Astrocyte of the cerebellum (primary cell): ENCODE measurements around the gene ACOT13.
"Not testable (repeated sequence)": the region's sequence is repeated elsewhere in the genome, so short reads cannot be mapped to it uniquely, and the experiment has no call there.

Experiments
- DNase-seq: peaks from one replicate; pipeline ENCODE4 v3.0.0-alpha.2; 2011; ENCODE audit warnings: low read depth
- H3K4me3 ChIP-seq: 2 replicates; pipeline ENCODE4 v1.5.1; 2011; ENCODE audit warnings: mild to moderate bottlenecking, low read depth, low read length, moderate library complexity
- in situ Hi-C: cut with HindIII; loops from 2 replicates; pipeline ENCODE4 v1.10.0; 2017; ENCODE audit warnings: low sequenced_read_pairs
- TF ChIP-seq, protein P1 (sequence below): IDR thresholded peaks from 2 replicates; pipeline ENCODE4 v1.5.1; 2012; ENCODE audit warnings: low read length, low read depth, moderate library complexity, mild to moderate bottlenecking; ENCODE audit errors: missing control alignments

ACOT13 gene

DNA sequence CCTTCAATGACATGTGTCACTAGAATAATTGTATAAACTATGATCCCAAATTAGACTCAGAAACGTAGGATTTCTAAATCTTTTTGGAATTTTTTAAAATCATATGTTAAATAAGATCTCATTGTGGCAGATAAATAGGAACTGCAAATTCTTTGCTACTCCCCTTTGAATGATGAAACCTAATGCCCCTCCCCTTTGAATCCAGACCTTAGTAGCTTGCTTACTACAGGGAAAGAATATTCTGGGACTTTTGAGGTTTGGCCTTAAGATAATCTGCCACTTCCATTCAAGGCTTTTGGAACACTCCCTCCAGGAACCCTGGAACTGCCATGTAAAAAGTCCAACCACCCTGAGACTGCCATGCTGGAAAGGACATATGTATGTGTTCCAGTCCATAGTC, 7.3 kb upstream of the ACOT13 start:
- H3K4me3 ChIP-seq: no peak overlapping the region
- in situ Hi-C loops: no loop called here
- TF ChIP-seq, protein P1, sequence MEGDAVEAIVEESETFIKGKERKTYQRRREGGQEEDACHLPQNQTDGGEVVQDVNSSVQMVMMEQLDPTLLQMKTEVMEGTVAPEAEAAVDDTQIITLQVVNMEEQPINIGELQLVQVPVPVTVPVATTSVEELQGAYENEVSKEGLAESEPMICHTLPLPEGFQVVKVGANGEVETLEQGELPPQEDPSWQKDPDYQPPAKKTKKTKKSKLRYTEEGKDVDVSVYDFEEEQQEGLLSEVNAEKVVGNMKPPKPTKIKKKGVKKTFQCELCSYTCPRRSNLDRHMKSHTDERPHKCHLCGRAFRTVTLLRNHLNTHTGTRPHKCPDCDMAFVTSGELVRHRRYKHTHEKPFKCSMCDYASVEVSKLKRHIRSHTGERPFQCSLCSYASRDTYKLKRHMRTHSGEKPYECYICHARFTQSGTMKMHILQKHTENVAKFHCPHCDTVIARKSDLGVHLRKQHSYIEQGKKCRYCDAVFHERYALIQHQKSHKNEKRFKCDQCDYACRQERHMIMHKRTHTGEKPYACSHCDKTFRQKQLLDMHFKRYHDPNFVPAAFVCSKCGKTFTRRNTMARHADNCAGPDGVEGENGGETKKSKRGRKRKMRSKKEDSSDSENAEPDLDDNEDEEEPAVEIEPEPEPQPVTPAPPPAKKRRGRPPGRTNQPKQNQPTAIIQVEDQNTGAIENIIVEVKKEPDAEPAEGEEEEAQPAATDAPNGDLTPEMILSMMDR: no peak
- no peak for DNase-seq

DNA sequence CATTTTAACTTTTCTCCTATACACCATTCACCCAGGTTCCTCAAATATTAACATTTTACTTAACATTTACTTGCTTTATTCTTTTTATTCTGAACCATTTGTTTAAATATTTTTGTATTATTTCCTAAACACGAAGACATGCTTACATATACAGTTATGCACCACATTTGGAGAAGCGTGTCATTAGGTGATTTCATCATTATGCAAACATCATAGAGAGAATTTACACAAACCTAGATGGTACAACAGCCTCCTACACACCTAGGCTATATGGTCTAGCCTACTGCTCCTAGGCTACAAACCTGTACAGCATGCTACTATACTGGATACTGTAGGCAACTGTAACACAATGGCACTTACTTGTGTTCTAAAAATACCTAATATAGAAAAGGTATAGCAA, 6.8 kb upstream of the ACOT13 start:
- DNase-seq: no peak
- in situ Hi-C loops: no loop called here
- H3K4me3 ChIP-seq: no peak overlapping the region
- TF ChIP-seq, protein P1: no peak

DNA sequence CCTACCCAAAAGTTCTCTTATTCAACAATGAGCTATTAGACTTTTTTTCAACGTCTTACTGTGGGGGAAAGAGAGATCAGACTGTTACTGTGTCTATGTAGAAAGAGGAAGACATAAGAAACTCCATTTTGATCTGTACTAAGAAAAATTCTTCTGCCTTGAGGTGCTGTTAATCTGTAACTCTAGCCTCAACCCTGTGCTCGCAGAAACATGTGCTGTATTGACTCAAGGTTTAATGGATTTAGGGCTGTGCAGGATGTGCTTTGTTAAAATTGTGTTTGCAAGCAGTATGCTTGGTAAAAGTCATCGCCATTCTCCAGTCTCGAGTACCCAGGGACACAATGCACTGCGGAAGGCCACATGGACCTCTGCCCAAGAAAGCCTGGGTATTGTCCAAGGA, 5.1 kb upstream of the ACOT13 start:
- H3K4me3 ChIP-seq, DNase-seq, in situ Hi-C loops: not testable (repeated sequence)

DNA sequence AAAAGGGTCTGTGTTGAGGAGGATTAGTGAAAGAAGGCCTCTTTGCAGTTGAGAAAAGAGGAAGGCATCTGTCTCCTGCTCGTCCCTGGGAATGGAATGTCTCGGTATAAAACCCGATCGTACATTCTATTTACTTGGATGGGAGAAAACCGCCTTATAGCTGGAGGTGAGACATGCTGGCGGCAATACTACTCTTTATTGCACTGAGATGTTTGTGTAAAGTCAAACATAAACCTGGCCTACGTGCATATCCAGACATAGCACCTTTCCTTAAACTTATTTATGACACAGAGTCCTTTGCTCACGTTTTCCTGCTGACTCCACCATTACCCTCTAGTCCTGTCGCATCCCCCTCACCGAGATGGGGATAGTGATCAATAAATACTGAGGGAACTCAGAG, 4.6 kb upstream of the ACOT13 start:
- no peak for DNase-seq
- H3K4me3 ChIP-seq: no peak overlapping the region
- TF ChIP-seq, protein P1: no peak
- in situ Hi-C loops: no loop called here

DNA sequence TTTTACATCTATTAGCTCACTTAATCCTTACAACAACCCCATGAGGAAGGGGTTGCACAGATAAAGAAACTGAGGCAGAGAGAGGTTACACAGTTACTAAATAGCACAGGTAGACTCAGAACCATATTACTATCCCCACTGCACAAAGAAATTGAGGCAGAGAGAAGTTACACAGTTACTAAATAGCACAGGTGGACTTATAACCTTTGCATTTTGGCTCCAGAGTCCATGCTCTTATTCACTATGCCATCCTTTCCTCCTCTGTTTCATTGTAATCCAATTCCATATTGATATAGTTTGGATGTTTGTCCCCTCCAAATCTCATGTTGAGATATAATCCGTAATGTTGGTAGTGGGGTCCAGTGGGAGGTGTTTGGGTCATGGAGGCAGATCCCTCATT, 3.7 kb upstream of the ACOT13 start:
- no peak for DNase-seq
- TF ChIP-seq, protein P1: no peak
- in situ Hi-C loops: no loop called here
- no peak overlapping the region for H3K4me3 ChIP-seq

DNA sequence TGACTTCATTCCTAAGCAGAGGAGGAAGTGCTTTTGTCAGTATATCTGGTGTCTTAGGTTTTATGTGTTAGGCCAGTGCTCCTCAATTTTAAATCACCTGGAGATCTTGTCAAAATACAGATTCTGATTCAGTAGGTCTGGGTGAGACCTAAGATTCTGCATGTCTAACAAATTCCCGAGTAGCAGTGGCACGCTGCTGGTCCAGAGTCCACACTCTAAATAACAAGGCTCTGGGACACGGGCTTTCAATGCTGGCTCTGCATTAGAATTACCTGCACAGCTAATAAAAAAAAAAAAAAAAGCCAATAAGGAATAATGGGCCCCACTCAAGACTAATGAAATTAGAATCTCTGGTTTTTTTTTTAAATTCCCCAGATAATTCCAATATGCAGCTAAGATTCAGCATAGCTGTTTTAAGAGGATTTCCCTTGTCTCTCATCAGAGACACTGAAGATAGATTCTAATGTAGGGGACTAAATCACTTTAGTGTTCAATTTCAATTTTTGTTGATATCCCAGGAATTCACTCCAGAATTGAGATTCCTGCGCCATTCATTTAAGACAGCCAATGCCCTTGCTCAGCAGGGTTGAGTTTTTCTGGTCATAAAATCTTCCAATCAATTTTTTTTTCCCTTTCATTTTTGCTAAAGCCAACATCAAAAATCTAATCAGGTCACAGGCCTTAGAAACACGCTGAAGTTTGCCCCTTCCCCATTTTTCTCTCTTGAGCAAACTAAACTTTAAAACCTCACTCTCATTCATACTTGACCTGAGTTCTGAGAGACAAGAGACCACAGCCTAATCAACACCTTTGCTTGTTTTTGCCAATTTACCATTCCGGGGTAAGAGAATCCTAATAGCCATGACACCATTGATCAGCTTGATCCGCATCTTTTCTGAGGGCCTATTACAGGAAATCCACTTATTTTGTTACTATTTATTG, 2.6 kb upstream of the ACOT13 start:
- in situ Hi-C loops: no loop called here
- no peak for DNase-seq
- TF ChIP-seq, protein P1: no peak
- no peak overlapping the region for H3K4me3 ChIP-seq

DNA sequence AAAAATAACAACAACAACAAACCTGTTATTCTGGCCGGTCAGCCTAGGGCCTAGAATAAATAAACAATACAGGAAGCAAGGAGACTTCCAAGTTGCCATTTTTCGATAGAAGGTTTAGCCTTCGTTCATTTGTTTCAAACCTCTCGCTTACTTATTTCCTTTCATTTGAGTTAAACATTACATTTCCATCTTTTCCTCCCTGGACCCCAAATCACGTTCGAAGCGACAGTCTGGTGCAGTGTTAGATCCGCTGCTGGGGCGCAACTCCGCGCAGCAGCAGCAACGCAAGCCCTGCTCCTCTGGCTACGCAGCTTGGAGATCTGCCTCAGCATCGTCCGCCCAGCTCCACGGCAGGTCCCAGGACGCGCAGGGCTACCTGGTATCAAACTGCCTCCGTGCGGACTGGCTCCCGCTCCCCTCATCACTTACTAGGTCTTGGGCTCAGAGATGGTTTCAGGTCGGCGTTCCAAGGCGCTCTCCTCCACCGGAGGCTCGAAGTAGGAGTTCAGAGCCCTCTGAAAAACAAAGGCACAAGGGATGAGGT, 708 bp upstream of the ACOT13 start:
- H3K4me3 ChIP-seq: peak overlapping the region; percentile 85
- DNase-seq: peak; percentile 11
- in situ Hi-C loops: no loop called here
- TF ChIP-seq, protein P1: no peak
